Islet of Langerhans (tissue), 1 donor: ENCODE measurements around the gene DYSF.

Experiments
- FAIRE-seq: peaks from one replicate; lab custom pipeline; 2011; peaks lifted over from hg19 to GRCh38; lab: Jason Lieb, UNC

The DYSF gene

DNA sequence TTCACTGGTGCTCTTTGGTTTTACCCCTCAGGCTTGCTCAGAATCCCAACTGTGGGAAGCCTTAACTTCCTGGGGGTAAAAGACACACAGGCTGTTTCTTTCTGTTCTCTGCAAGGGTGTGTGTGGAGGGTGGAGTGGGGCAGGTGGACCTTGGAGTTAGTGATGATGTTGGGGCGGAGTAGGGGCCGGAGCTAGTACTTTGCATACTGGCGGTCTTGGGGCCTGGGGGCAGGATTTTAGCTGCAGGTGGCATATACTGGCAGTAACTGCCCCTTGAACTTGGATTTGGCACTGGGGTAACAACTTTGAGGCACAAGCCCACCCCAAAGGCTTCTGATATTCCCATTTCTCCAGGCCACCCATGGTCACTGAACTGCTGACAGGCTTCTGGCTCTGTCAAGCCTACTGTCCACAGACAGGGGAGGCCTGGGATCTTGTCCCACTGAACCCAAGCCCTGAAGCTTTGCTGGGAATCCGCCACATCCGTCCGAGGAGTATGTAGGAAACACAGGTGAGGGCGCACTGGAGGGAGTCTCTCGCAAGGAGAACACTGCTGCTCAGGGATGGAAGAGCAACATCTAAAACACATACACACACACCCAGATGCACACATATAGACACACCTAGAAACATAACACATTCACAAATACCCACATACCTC lies 258.9 kb downstream of the DYSF start:
- no peak for FAIRE-seq

DNA sequence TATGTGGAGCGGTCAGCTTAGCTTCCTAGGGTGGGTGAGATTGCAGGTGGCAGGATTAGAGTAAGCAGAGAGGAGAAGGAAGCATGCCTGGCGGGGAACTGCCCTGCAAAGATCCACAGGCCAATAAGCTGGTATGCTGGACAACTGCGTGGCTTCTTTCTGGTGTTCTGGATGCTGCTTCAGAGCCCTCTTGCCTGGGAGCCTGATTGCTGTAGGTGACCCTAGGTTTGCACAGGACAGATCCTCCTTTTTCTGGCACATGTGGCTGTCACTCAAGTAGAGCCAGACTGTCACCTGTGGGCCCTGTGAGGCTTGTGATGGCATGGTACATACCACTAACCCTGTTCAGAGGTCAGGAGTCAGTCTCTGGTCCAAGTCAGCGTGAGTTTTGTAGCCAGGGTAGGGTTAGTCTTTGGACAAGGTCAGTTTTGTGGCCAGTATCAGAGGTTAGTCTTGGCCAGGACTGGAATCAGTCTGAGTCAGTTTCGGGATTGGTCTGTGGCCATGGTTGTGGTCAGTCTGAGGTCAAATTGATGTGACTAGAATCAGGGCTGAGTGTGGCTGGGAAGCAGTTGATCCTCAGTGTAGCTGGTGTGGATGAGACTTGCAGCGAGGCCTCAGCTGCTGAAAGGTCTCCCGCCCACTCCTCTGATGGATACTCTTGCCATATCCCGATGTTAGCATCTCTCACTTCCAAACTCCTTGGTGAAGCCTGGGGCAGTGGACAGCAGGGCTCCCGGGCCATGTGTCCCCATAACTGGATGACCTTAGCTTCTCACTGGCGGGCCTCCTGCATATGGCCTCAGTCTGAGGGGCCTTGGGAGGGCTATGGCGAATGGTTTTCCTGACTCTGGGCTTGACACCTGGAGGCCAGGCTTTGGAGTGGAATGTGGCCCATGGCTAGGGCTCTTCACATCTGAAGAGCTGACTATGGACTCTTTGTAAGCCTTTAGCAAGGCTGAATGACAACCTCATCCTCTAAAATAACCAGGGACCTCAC lies 260.5 kb downstream of the DYSF start:
- FAIRE-seq: no peak

DNA sequence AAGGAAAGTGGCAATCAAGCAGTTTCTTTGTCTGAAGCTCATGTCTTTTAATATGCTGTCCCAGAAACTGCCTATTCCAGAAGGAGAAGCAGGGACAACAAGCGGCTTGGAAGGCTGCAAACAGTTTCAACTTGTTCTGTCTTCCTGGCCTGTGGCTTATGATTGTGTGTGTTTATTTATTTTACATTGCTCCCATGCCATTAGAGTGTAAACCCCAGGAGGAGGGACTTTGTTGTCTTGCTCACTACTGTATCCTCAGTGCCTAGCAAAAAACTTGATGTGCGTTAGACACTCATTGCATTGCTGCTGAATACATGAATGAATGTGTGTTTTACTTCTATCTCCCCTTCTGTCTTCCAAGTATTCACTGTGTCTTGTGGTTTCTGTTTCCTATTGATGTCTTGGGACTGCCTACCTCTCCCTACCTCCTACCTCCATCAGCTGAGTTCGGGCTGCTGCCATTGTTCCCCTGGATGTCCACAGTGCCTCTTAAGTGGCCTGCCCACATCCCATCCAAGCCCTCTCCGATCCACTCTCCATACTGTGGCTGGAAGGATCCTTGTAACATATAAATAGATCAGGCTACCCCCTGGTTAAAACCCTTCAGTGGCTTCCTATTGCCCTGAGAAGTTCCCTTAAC lies 261.4 kb downstream of the DYSF start:
- FAIRE-seq: no peak

DNA sequence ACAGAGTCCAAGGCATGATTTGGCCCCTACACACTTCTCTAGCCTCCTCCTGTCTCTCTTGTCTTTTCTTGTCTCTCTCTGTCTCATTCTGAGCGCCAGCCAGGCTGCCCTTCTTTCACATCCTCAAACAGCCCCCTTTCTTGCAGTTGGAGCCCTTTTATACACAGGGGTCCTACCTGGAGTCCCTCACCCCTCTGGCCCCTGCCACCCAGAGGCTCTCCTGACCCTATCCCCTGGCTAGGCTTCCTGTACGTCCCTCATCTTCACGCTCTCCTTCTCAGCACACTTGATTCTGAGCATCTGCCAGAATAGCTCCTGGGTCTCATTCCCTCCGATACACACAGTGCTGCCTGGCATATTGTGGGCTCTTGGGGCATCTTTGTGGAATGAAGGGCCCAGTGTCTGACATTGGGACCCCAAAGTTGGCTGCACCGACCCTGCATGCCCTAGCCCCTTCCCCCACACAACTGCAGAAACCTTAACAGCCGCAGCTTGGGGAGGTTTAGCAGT lies 261.9 kb downstream of the DYSF start:
- FAIRE-seq: no peak

DNA sequence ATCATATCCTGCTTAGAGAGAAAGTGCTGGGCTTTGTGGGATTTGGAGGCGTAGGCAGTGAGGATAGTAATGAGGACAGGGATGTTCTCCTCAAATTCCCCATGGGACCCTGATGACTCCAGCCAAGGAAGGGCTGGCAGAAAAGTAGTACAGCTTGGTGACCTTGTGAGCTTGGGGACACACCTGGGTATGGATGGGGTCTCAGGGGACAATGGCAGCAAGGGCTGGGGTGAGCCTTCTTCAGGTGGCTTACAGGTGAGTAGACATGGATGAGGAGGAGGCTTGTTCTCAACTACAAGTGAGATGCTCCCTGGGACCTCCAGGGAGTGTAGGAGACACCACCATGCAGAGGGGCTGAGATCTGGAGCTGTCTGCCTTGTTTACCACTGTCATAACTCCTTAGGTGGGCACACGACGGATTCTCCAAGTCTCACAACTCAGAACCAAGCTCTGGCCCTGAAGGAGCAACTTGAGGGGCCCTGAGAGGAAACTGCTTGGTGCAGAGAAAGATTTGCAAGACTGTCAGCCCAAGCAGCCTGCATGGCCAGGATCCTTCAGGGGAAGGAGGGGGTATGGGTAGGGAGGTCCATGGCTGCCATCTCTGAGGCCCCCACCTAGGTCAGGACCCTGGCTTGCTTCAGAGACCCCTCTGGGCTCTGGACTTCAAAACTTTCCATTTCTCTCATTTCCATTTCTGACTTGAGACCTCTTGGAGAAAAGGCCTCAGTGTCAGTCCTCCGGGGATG lies 262.8 kb downstream of the DYSF start:
- FAIRE-seq: no peak

DNA sequence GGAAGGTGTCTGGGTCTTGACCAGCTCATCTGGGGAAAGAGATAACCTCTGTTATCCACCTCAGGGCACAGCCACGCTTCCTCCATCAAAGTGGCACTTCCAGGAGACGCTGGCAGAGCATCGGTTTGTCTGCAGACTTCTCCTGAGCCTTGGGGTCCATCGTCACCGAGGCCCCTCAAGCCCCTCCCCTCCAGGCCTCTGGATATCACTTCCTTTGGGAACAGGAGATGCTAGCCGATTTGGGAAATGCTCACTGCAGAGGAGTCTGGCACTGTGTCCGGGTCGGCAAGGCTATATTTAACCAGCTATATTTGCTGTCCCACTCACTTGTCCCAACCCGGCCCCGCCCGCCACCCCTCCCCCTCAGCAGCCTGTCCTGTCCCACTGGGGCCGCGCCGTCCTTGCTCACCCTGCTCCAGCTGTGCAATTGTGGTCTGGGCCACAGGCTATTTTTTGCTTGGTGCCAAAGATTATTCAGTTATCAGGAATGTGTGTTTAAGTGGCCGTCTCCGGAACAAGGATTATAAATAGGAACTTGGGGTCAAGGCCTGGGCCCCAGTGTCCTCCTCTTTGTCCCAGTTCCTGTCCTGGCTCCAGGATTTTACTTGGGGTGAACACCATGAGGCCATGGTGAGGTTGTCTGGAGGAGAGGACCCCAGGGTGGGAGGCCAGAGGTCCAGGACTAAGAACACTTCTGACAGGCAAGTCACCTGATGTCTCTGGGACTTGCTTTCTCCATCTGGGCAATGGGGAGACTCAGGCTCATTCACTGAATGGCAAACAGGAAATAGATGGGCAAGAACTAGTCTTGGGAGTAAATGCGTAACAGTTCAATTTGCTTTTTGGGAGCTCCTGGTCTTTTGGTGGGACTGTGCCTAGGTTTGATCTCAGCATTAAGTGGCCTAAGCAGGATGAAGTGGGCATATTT lies 263.6 kb downstream of the DYSF start:
- FAIRE-seq: no peak

DNA sequence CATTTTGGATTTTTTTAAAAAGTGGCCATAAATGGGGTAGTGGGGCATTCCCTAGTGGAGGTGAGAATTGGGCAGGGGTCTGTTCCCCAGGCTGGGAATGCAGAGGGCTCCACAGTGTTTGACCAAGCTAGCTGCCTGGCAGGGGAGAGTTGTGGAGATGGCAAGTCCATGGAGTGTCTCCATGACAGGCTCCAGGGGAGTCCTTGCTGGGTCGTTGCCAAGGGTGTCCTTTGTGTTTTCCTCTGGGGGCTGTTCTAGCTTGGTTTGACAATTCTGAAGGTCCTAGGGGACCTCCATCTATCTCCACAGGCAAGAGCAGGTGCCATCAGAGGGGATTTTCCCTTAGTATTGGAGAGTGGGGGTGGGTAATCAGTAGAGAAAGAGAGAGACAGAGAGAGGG lies 265.3 kb downstream of the DYSF start:
- FAIRE-seq: no peak

DNA sequence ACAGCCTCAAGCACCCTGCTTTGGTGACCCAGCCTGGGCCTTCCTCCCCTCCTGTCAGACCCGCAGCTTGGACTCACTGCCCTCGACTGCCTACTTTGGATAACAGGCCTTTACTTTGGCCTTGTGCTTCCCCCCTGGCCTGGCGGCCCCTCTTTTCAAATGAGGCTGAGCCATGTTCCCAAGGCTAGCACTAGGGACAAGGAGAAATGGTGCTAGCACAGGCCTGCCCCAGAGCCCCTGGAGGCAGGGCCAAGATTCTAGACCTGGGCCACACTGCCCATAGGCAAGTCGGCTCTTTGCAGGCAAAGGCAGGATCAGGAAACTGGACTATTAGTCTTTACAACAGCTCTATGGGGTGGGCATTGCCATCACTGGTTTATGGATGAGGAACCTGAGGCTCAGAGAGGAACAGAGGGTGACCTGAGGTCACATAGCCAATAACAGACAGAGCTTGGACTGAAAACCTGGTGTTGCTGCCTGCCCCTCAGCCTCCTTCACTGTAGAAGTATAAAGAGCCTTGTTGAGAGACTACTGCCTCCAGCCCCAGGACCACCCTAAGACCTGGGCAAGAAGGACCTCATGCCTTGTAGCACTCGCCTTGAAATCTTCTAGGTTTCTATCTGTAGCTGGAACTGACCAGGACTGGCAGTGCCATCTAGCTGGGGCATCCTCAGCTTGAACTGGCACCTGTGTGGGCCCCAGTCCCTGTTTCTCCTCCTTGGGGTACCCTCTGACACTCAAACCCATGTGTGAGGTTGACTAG lies 266.3 kb downstream of the DYSF start:
- FAIRE-seq: no peak

DNA sequence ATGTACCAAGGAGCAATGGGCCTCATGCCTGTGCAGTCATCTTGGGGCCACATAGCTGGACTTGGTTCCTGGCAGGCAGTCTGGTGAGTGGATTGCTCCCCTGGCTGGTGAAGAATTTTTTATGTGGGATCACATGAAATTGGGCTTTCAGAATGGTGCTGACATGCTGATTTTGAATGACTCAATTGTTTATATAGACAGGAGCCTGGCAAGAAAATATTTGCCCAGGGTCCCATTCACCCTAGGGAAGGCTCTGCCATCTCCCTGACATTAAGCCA lies 266.9 kb downstream of the DYSF start:
- no peak for FAIRE-seq

DNA sequence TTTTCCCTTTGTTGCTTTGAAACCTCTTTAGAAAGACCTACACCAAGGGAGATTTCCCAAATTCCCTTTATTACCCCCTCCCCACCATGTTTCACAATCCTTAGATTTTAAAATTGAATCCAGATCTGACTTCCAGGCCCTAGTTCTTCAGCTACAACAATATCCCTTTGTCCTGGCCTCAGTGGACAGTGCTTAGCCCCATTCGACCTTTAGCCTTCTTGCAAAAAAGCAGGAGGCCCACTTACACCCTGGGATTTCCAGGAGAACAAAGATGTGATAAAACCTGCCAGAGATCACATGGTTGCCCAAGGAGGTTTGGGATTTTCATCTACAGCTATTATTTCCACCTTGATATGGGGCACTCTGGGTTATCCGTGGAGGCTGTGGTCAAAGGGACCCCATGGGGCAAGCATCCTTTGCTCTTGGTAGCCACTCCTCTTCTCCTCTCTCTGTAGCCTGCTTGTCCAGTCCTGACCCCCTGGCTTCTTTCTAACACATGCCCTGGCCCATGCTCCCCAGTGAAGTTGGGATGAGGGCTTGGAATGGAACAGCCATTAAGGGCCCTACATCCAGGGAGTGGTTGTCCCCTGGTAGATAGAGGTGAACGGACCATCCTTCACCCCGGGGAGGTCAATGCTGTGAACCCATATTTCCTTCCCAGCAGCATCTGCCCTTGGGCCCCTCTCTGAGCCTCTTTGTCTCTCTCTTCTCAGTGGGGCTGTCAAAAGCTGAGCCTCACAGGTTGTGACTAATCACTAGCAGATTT lies 267.4 kb downstream of the DYSF start:
- FAIRE-seq: no peak

DNA sequence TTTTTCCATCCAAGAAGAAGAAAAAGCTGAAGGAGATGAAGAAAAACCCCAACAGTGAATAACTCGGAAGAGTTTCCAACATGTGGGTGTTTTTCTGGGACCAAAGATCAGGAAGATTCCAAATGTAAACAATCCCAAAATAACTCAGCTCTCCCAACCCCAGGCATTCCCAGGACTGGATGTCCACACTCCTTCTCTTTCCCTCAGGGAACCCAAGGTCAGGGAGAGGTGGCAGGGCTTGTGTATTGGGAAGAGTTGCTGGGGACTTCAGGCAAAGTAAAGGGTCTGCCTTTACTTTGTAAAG lies 268.0 kb downstream of the DYSF start:
- no peak for FAIRE-seq

DNA sequence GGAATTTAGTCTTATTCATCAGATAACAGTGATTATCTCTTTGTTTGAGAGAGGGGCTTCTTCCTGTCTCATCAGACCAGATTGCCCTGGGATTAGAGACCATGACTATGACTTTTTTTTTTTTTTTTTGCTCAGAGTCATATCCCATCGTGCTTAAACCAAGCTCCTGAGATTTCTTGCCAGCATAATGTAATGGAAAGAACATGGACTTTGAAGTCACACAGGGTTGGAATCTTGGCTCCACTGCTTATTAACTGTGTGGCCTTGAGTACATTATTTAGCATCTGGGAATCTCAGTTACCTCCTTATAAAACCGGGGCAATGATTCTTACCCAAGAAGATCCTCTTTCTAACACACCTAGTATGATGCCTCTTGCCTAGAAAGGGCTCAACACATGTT lies 268.3 kb downstream of the DYSF start:
- FAIRE-seq: no peak

DNA sequence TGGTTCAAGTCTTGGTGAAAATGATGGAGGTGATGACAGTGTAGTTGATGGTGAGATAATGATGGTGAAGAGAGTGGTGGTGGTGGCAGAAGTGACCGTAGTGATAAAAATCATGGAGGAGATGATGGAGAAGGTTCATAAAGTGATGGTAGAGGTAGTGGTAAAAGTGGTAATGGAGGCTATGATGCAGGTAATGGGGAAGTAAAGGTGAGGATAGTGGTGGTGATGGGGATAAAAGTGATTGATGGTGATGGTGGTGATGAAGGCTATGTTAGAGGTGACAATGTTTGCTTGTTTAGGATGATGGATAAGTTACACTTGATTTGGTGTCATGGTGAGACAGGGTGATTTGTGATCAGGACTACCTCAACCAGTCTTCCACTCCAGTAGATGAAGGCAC lies 268.9 kb downstream of the DYSF start:
- no peak for FAIRE-seq

DNA sequence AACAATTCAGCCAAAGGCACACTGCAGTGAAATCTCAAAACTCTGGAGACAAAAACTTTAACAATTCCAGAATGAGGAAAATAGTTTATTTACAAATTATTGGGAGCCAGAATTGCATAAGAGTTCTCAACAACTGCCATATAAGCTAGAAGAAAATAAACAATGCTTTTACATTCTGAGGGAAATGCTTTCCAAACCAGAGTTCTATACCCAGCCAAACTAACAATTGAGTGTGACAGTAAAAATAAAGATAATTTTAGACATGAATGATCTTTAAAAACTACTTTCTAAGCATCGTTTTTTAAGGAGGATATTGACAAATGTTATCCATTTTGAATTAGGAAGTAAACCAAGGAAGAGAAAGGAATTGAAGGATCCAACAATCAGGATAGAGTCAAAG lies 271.4 kb downstream of the DYSF start:
- FAIRE-seq: no peak

DNA sequence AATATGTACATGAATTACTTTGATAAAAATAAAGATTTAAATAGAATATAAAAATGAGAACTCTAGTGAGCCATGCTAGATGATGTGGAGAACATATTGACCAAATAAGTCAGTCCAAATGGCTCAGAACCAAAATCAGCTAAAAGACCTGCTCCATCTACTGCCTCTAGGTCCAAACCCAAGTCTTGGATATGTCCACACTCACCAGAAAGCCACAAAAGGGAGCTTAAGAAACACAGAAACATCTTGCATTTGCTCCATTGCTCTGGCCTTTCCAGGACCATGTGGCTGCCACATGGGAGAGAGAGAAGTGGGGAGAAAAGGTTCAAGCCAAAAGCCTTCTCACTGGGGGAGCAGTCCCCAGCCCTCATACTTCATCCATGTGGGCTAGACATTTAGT lies 272.5 kb downstream of the DYSF start:
- no peak for FAIRE-seq

DNA sequence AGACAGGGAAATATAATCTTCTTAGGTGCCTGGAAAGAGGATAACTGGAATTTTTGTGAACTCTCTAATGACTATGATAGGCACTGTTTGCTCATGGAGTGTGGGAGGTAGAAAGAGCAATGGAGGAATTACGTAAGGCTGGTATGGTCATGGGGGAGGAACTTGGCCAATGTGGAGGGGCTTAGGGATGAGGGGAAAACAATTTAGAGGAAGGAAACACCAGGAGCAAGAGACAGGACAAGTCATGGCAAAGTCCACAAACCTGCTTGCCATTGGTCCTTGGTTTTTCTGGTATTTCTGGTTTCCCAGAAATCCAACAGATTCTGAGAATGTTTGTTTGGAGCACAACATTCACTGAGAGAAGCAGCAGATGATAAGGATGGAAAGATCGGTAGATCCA lies 274.2 kb downstream of the DYSF start:
- FAIRE-seq: no peak

DNA sequence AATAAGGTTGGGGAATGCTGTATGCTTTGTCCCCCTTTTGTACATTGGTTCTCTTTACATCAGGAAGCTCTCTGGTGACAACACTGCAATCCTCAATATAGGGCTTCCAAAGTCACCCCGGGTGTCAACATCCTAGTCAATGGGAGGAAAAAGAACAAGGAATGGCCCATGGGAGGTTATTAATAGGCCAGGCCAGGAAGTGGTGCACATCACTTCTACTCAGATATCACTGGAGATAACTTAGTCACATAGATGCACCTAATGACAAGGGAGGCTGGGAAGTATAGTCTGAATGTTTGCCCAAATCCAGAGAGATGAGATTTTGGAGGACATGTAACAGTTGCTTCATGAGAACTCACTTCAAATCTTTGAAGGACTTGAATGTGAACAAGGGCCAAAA lies 274.7 kb downstream of the DYSF start:
- no peak for FAIRE-seq

DNA sequence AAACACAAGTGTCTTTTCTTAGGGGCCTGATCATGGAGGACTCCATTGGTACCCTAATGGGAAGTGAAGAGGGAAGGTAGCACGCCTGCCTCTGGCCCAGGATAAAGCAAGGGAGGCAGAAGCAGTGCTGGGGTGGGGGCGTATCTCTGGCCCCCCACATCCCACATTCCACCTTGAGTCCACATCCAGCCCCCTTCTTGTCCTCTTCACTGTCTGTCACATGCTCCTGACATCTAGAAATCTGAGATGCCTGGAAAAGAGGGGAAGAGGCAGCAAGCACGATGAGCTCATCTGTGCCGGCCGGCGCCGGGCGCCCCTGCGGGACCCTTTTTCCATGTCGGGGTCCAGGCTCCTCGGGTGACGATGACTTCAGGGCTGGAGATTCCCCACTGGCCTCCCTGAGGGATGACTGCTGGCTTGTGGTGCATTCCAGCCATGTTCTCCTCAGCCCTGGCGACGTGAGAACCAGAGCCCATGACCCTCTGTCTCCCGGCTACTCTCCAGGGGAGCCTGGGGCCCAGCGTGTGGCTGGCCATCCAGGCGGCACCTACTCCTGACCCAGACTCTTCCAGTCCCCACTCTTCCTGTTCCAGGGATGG lies 277.5 kb downstream of the DYSF start:
- no peak for FAIRE-seq

DNA sequence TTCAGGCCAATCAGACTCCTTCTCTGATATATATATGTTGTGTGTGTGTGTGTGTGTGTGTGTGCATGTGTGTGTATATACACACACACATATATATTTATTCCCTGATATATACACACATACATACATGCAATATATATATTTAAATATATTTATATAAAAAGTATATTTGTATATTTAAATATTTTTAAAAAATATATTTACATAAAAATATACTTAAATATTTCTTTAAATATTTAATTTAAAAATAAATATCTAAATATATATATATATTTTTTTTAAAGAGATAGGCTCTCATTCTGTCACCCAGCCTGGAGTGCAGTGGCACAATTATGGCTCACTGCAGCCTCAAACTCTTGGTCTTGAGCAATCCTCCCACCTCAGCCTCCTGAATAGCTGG lies 281.3 kb downstream of the DYSF start:
- FAIRE-seq: no peak

DNA sequence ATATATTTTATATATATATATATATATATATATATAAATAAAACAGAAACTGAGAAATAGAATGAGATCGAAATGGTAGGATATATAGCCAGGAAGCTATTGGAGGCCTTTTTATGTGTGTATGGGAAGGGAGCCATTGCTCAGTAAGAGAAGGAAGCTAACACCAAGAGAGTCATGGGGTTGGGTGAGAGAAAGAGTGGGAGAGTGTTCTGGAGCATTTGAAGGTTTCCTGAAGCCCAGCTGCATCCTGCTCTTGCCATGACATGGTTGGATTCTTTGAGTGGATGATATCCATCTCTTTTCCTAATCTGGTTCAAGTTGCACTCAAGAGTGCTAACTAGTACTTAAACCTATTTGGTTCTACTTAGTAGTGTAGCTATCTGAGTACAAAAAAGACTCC lies 282.3 kb downstream of the DYSF start:
- no peak for FAIRE-seq
